Tibial nerve (tissue), 4 donors: ENCODE results near the gene RGS9. TPM values are rescaled to one million over a fixed set of nuclear protein-coding genes. Genes with fewer than 3 reads are reported as not detected.

Experiments
- DNase-seq, 2 donors: peaks; one replicate each; pipeline ENCODE4 v3.0.0-alpha.2; 2019; ENCODE audit warnings: low spot score in 2 of 2
- H3K27ac ChIP-seq, 4 donors: fragments of 200-600 bp; sonication (generic) in 3 of 4; one replicate each; pipeline ENCODE4 v1.5.1; 2017 to 2019; ENCODE audit warnings: mild to moderate bottlenecking in 1 of 4
- H3K27me3 ChIP-seq, 2 donors: fragments of 200-600 bp; sonication (generic) in 1 of 2; one replicate each; pipeline versions ENCODE4 v1.5.1 to v1.6.0; 2017 to 2019
- H3K36me3 ChIP-seq, 3 donors: fragments of 200-600 bp; sonication (generic); one replicate each; pipeline ENCODE4 v1.5.1; 2018 to 2019
- H3K4me1 ChIP-seq, 4 donors: fragments of 200-600 bp; sonication (generic) in 3 of 4; one replicate each; pipeline ENCODE4 v1.5.1; 2017 to 2019
- H3K4me3 ChIP-seq, 4 donors: fragments of 200-600 bp; sonication (generic) in 3 of 4; one replicate each; pipeline ENCODE4 v1.5.1; 2017 to 2019; ENCODE audit warnings: mild to moderate bottlenecking in 1 of 4, moderate library complexity in 1 of 4
- H3K9me3 ChIP-seq, 4 donors: fragments of 200-600 bp; sonication (generic) in 3 of 4; one replicate each; pipeline ENCODE4 v1.5.1; 2017 to 2019
- EP300 ChIP-seq, 2 donors: sonication (generic); formaldehyde crosslinking; IDR thresholded peaks; one replicate each; pipeline ENCODE4 v1.6.1; 2017; ENCODE audit warnings: antibody characterized with exemption in 2 of 2, mild to moderate bottlenecking in 1 of 2
- POLR2A ChIP-seq, 2 donors: fragments of 450-650 bp; IDR thresholded peaks; one replicate each; pipeline ENCODE4 v1.6.1; 2017; ENCODE audit warnings: antibody characterized with exemption in 2 of 2, mild to moderate bottlenecking in 2 of 2, moderate library complexity in 2 of 2
- WGBS, 2 donors: methylation state at CpG; one replicate each; pipeline ENCODE4 v1.1.5; 2018; 5-methylcytosine and 5-hydroxymethylcytosine counted together
- total RNA-seq, 4 donors: library from RNA; depleted of rRNA; stranded (reverse); fragments of >200 nt; gene quantifications; one replicate each; pipeline ENCODE4 v1.1.0, GENCODE V29; 2016
- TF ChIP-seq, protein P1 (sequence below), 5 experiments: fragments of 200-600 bp in 3 of 5; fragments of 450-650 bp in 2 of 5; sonication (generic) in 3 of 5; IDR thresholded peaks; one replicate each; pipeline ENCODE4 v1.5.1; 2016 to 2019; ENCODE audit warnings: antibody characterized with exemption in 5 of 5, mild to moderate bottlenecking in 3 of 5, moderate library complexity in 2 of 5

The RGS9 gene
- total RNA-seq, 4 donors from 2014 or later, result 10.7 to 15.3 (median 11.3) TPM

DNA sequence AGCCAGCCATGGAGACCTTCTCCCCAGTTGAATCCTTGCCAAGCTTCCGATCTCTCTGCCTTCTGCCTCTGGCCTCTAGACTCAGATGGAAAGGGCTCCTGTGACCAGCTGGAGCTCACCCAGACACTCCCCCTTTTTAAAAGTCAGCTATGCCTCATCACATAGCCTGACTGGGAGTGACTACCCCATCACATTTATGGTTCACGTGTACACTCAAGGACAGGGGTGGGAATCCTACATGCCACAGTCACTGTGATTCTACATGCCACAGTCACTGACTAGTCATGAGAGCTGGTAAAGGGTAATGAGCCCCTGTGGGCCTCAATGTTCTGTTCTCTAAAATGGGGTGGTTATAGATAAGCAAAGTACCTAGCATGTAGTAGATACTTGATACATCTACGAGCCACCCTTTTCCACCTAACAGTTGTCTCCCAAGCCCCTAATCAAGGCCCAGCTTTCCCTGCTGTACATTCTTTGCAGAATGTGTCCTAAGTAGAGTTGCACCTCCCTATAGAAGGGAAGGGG lies 85.1 kb downstream of the RGS9 start:
- no peak for DNase-seq
- no peaks in the 10 kb centered on the region for H3K27me3 ChIP-seq
- TF ChIP-seq POLR2A (IDR thresholded peaks at IDR 0.05) (no peak), EP300 (IDR thresholded peaks at IDR 0.05) (no peak)
- TF ChIP-seq, protein P1, sequence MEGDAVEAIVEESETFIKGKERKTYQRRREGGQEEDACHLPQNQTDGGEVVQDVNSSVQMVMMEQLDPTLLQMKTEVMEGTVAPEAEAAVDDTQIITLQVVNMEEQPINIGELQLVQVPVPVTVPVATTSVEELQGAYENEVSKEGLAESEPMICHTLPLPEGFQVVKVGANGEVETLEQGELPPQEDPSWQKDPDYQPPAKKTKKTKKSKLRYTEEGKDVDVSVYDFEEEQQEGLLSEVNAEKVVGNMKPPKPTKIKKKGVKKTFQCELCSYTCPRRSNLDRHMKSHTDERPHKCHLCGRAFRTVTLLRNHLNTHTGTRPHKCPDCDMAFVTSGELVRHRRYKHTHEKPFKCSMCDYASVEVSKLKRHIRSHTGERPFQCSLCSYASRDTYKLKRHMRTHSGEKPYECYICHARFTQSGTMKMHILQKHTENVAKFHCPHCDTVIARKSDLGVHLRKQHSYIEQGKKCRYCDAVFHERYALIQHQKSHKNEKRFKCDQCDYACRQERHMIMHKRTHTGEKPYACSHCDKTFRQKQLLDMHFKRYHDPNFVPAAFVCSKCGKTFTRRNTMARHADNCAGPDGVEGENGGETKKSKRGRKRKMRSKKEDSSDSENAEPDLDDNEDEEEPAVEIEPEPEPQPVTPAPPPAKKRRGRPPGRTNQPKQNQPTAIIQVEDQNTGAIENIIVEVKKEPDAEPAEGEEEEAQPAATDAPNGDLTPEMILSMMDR (IDR thresholded peaks at IDR 0.05), result no peak
- no peaks in the 10 kb centered on the region for H3K4me1 ChIP-seq
- H3K4me3 ChIP-seq, result no peak overlapping the region
- H3K27ac ChIP-seq, result no peak overlapping the region
- WGBS, 2 donors, result 64 to 88% methylated on average over 3 of the region's 3 CpGs
- H3K36me3 ChIP-seq, result no peaks in the 10 kb centered on the region
- H3K9me3 ChIP-seq, result no peaks in the 10 kb centered on the region

DNA sequence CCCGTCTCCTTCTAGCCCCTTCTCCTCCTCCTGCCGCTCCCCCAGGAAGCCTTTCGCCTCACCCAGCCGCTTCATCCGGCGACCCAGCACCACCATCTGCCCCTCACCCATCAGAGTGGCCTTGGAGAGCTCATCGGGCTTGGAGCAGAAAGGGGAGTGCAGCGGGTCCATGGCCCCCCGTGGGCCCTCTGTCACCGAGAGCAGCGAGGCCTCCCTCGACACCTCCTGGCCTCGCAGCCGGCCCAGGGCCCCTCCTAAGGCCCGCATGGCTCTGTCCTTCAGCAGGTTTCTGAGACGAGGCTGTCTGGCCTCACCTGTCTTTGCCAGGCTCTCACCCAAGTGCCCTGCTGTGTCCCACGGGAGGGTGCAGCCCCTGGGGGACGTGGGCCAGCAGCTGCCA lies 87.9 kb downstream of the RGS9 start:
- Histone ChIP-seq H3K36me3 (no peaks in the 10 kb centered on the region), H3K9me3 (no peaks in the 10 kb centered on the region), H3K27me3 (no peaks in the 10 kb centered on the region), H3K4me1 (peaks cover 0 to 11% (median 0%) of the 10 kb centered on the region in 4 donors), H3K27ac (no peak overlapping the region), H3K4me3 (no peak overlapping the region)
- TF ChIP-seq POLR2A (IDR thresholded peaks at IDR 0.05), result no peak
- TF ChIP-seq, protein P1 (IDR thresholded peaks at IDR 0.05), result no peak
- DNase-seq, result no peak
- WGBS, 2 donors, result 96 to 99% methylated on average over 14 to 18 of the region's 18 CpGs

DNA sequence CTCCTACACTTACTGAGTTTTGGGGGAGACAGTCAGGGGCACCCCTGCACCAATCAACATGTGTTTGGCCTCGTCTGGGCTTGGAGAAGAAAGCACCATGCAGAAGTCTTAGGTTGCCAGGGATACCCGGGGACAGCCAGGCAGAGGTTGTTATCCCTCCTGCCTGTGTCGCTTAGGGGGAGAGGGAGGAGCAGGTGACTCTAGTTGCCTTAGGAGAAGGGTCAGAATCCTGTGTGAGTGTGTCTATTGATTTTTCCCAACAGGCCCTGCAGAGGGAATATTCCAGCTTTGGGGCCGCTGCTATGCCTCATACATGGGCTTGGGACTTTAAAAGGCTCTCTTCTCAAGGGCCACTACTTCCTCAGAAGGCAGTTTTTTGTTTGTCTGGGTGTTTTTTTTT lies 89.1 kb downstream of the RGS9 start:
- Histone ChIP-seq H3K9me3 (no peaks in the 10 kb centered on the region), H3K27ac (no peak overlapping the region), H3K4me1 (peaks cover 0 to 11% (median 0%) of the 10 kb centered on the region in 4 donors), H3K4me3 (no peak overlapping the region), H3K36me3 (no peaks in the 10 kb centered on the region), H3K27me3 (no peaks in the 10 kb centered on the region)
- WGBS, 2 donors, result 46 to 64% methylated on average over 4 of the region's 4 CpGs
- TF ChIP-seq POLR2A (IDR thresholded peaks at IDR 0.05) (no peak), EP300 (IDR thresholded peaks at IDR 0.05) (no peak)
- TF ChIP-seq, protein P1 (IDR thresholded peaks at IDR 0.05), result no peak
- DNase-seq, result no peak

GRCh38 chr17:65227637-65228036 lies 90.5 kb downstream of the RGS9 start:
- no peak overlapping the region for H3K27ac ChIP-seq
- TF ChIP-seq EP300 (IDR thresholded peaks at IDR 0.05) (no peak), POLR2A (IDR thresholded peaks at IDR 0.05) (no peak)
- TF ChIP-seq, protein P1 (IDR thresholded peaks at IDR 0.05), result no peak
- 35 to 49% methylated on average over 4 of the region's 4 CpGs for WGBS, 2 donors
- H3K4me3 ChIP-seq, result no peak overlapping the region
- DNase-seq, result no peak
- H3K27me3 ChIP-seq, result peaks cover 0 to 4% of the 10 kb centered on the region in 2 donors
- H3K9me3 ChIP-seq, result no peaks in the 10 kb centered on the region
- peaks cover 0 to 11% (median 0%) of the 10 kb centered on the region in 4 donors for H3K4me1 ChIP-seq
- H3K36me3 ChIP-seq, result no peaks in the 10 kb centered on the region

- Histone ChIP-seq H3K4me1 (peaks cover 0 to 11% (median 0%) of the 10 kb centered on the region in 4 donors), H3K9me3 (no peaks in the 10 kb centered on the region), H3K27me3 (peaks cover 0 to 10% of the 10 kb centered on the region in 2 donors), H3K27ac (no peak overlapping the region), H3K4me3 (no peak overlapping the region), H3K36me3 (no peaks in the 10 kb centered on the region)
- 79 to 91% methylated on average over 9 to 10 of the region's 10 CpGs for WGBS, 2 donors
- TF ChIP-seq EP300 (IDR thresholded peaks at IDR 0.05), result no peak
- TF ChIP-seq, protein P1 (IDR thresholded peaks at IDR 0.05), result no peak
- TF ChIP-seq POLR2A (IDR thresholded peaks at IDR 0.05), result no peak
- DNase-seq, result no peak
Measured at GRCh38 chr17:65228287-65228686, 91.1 kb downstream of the RGS9 start.
